ENCODE data around the gene TGM5. TPM values are rescaled to one million over a fixed set of nuclear protein-coding genes. Genes with fewer than 3 reads are reported as not detected.

The TGM5 gene
- total RNA-seq, 1 donor from 2014 or later, result 4.1 TPM

GRCh38 chr15:43190178-43190577, 76.5 kb downstream of the TGM5 start:
- no peak for DNase-seq

- no peak for DNase-seq
These were observed 77.4 kb downstream of the TGM5 start for GRCh38 chr15:43189296-43189695.

GRCh38 chr15:43187544-43188155, 79.1 kb downstream of the TGM5 start:
- DNase-seq, result no peak

GRCh38 chr15:43186003-43186353, 80.8 kb downstream of the TGM5 start:
- no peak for DNase-seq

GRCh38 chr15:43185157-43186002, 81.3 kb downstream of the TGM5 start, which contains the start of gene CCNDBP1:
Gene CCNDBP1 (plus strand): TSS chr15:43185403. CDS start chr15:43185499, 96 bp downstream.
- DNase-seq, result peak; percentile 39

- DNase-seq, result no peak
These were observed 82.2 kb downstream of the TGM5 start for GRCh38 chr15:43184407-43185124.

GRCh38 chr15:43183270-43183669, 83.5 kb downstream of the TGM5 start:
- DNase-seq, result no peak

Small RNAs within 50 kb of the gene (small RNA-seq; reads per million reads assigned to genes)
- gene RF00019 (ENCODE audit: low replicate concordance), result not detected

Other genes starting within 250 kb of the TGM5 start
- gene UBR1, start 160.9 kb downstream of the TGM5 start, total RNA-seq, result 38.7 TPM
- gene TMEM62, start 133.3 kb downstream of the TGM5 start, total RNA-seq, result 7.2 TPM
- gene CCNDBP1, start 81.5 kb downstream of the TGM5 start, total RNA-seq, result 50.4 TPM
- gene EPB42, start 45.9 kb downstream of the TGM5 start, total RNA-seq, result 10.4 TPM
- not detected for gene TGM7, start 35.3 kb upstream of the TGM5 start, total RNA-seq
- 4.4 TPM for gene LCMT2, start 63.6 kb upstream of the TGM5 start, total RNA-seq
- 19.8 TPM for gene ZSCAN29, start 104.1 kb upstream of the TGM5 start, total RNA-seq
- 14.1 TPM for gene TUBGCP4, start 104.2 kb upstream of the TGM5 start, total RNA-seq
- gene TP53BP1, start 226.2 kb upstream of the TGM5 start, total RNA-seq, result 62.9 TPM